DMS79 treated with DMSO at 0.1 percent for 48 hours (cell line): ENCODE data around the gene COL20A1.

Source experiments
- DNase-seq: peaks from one replicate; lab custom pipeline; 2025; lab: John Stamatoyannopoulos, UW

The COL20A1 gene

GRCh38 chr20:63363013-63363957, 70.3 kb downstream of the COL20A1 start:
- DNase-seq: no peak

- DNase-seq: no peak
Measured at GRCh38 chr20:63363981-63364561, 71.1 kb downstream of the COL20A1 start.

- peak; percentile 65 for DNase-seq
Measured at GRCh38 chr20:63364801-63365585, 72.0 kb downstream of the COL20A1 start.

GRCh38 chr20:63365601-63366389, 72.8 kb downstream of the COL20A1 start:
- no peak for DNase-seq

- DNase-seq: peak; percentile 99
Measured at GRCh38 chr20:63366390-63367365, 73.7 kb downstream of the COL20A1 start.

GRCh38 chr20:63367446-63368055, 74.6 kb downstream of the COL20A1 start:
- no peak for DNase-seq

GRCh38 chr20:63368151-63368550, 75.2 kb downstream of the COL20A1 start:
- no peak for DNase-seq

GRCh38 chr20:63369024-63369530, 76.1 kb downstream of the COL20A1 start:
- no peak for DNase-seq

- no peak for DNase-seq
Measured at GRCh38 chr20:63369724-63370617, 77.0 kb downstream of the COL20A1 start.

DNA sequence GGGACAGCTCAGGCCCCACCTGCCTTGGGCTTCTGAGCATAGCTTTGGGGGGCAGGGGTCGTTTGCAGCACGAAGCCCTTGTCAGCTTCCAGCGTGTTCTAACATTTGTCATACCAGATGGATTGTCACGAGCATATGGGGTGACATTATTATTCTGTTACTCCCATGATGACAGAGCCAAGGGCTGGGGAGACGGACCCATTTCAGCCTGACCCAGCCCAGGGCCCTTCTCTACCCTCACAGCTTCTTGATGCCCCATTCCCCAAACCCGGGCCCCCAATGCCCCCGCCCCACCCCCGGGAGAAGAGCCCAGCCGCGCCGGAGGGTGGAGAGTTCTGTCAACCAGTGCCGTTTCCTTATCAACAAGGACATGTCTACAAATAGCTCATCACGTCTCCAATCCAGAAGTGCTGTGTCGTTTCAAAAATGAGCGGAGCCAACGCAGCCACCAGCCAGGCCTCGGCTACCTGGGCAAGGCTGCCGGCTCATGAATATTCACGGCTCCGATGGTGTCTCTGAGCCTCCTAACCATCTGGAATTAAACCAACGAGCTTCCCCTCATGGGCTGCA, 77.7 kb downstream of the COL20A1 start:
- no peak for DNase-seq

DNA sequence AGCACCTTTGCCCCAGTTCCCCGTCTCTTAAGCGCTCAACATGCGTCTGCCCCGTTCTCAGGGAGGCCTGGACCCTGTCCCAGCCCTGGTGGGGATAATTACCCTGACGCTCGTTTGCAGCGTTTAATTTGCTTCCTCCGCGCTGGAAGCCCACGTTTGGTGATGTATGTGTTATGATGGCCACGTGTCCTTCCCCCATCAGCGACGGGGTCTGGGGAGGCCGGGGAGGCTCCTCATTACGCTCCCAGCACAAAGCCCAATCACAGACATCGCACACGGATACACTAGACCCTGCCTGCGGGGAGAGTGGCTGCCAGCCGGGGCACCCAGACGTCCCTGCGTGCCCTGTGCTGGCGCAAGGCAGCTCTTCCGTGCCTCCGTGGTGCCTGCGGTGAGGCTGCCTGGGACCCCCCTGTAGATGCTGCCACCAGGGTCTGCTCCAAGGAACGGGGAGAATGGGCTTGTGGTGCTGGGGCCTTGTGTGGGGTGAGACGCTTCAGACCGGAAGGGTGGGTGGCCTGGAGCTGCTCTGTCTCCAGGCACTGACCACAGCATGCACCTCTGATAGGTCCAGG, 78.4 kb downstream of the COL20A1 start:
- DNase-seq: no peak

DNA sequence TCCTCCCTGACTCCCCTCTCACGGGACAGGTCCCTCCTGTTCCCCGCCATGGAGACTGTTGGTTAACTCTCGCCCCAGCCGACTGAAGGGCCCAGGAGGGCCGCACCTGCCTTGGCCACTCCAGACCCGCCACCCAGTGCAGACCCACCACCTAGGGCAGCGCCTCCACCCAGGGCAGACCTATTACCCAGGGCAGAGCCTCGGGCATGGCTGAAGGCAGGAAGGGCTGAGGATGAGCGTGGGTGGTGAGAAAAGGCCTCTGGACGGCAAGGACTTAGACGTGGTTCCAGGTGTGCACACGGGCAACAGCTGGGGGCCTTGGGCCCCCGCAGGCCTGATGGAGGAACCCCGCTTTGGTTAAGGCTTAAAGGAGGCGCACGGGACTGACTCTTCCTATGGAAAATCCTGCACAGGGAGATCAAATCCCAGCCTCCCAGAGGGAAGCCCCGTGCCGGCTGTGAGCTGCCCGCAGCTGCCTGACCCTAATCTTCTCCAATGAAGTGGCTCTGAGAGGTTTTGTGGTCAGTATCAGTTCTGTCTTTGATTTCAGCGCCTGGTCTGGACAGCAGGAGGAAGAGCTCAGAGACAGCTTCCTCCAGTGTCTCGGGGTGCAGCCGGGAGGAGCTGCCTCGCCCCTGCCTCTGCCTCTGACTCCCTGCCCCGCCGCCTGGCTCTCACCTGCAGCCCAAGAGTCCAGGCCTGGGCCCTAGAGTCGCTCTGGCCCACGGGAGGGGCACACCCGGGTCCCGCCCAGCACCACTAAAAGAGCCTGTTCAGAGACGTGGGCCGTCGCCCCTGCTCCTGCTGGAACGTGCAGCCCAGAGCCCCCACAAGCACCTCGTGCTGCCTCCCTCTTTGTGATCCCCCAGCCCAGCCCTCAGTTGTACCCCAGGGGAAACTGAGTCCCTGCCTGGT, 80.2 kb downstream of the COL20A1 start:
- DNase-seq: no peak

GRCh38 chr20:63373996-63374395, 81.0 kb downstream of the COL20A1 start:
- DNase-seq: no peak

DNA sequence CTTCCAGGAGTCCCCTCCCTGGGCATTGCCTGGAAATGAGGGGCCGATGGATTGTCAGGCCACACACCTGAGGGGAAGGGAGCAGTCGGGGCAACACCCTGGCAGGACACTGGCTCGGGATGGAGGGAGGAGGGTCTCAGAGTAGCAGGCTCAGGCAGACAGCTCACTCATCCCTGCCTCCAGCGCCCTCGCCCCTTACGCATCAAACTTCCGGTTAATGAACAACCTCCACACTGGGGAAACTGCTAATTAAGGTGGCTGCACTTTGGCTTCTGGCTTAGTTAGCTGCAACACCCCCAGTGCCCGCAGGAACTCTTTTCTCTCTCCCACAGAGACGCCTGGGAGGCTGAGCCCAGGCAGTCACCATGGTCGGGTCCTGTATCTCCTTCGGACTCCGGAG, 81.5 kb downstream of the COL20A1 start:
- no peak for DNase-seq

- DNase-seq: no peak
Measured at GRCh38 chr20:63375438-63375837, 82.5 kb downstream of the COL20A1 start.

- DNase-seq: peak; percentile 29
Measured at GRCh38 chr20:63376283-63377250, 83.6 kb downstream of the COL20A1 start.
